ENCODE data around the gene LDB1.

LDB1 gene

GRCh38 chr10:102120142-102120990 is at the start of gene LDB1:
Gene LDB1 (minus strand): TSS chr10:102120368. CDS start chr10:102120110, 258 bp downstream.
- DNase-seq: no peak

- no peak for DNase-seq
These were observed 47.7 kb upstream of the LDB1 start for GRCh38 chr10:102167861-102168260.

- no peak for DNase-seq
These were observed 43.3 kb upstream of the LDB1 start for GRCh38 chr10:102163342-102163989.

- DNase-seq: no peak
These were observed 39.7 kb upstream of the LDB1 start for GRCh38 chr10:102159831-102160230.

- no peak for DNase-seq
These were observed 39.0 kb upstream of the LDB1 start for GRCh38 chr10:102159051-102159597.

- no peak for DNase-seq
These were observed 37.1 kb upstream of the LDB1 start for GRCh38 chr10:102157224-102157623.

- no peak for DNase-seq
These were observed 34.4 kb upstream of the LDB1 start for GRCh38 chr10:102154466-102155116.

- DNase-seq: no peak
These were observed 33.0 kb upstream of the LDB1 start for GRCh38 chr10:102153093-102153620.

- no peak for DNase-seq
These were observed 32.4 kb upstream of the LDB1 start for GRCh38 chr10:102152545-102152890.

- peak; percentile 89 for DNase-seq
These were observed 31.8 kb upstream of the LDB1 start, which contains the start of gene NOLC1 for GRCh38 chr10:102151774-102152544. Gene NOLC1 (plus strand): TSS chr10:102152389. CDS start chr10:102152411, 22 bp downstream.

- DNase-seq: no peak
These were observed 31.0 kb upstream of the LDB1 start for GRCh38 chr10:102150970-102151773.

- DNase-seq: no peak
These were observed 28.1 kb upstream of the LDB1 start for GRCh38 chr10:102148275-102148674.

GRCh38 chr10:102147561-102147960 is 27.4 kb upstream of the LDB1 start:
- DNase-seq: no peak

- DNase-seq: no peak
These were observed 26.8 kb upstream of the LDB1 start for GRCh38 chr10:102146971-102147428.

- no peak for DNase-seq
These were observed 21.5 kb upstream of the LDB1 start for GRCh38 chr10:102141583-102142107.

- no peak for DNase-seq
These were observed 20.9 kb upstream of the LDB1 start for GRCh38 chr10:102140913-102141540.

- no peak for DNase-seq
These were observed 20.1 kb upstream of the LDB1 start for GRCh38 chr10:102140218-102140617.

- no peak for DNase-seq
These were observed 19.3 kb upstream of the LDB1 start for GRCh38 chr10:102139281-102140110.

GRCh38 chr10:102135956-102136526 is 15.9 kb upstream of the LDB1 start:
- no peak for DNase-seq

Measured in NCI-H2107 (cell line).